SK-N-SH treated with all-trans-retinoic acid at 6 μM for 48 hours (cell line): Measurements from ENCODE around the gene KCNH1.

Experiments
- ATAC-seq: fragments of 200-7000 bp; cut with Tn5 transposase; 3 replicates; pipeline ENCODE4 v1.9.1; 2020; ENCODE audit warnings: mild to moderate bottlenecking, moderate library complexity
- ARNTL ChIP-seq: fragments of 450-650 bp; formaldehyde crosslinking; IDR thresholded peaks from 2 replicates; pipeline ENCODE4 v1.5.0; 2020; ENCODE audit warnings: low read depth, mild to moderate bottlenecking, moderate library complexity, borderline replicate concordance
- BACH2 ChIP-seq: fragments of 250-450 bp; sonication (Bioruptor Pico); IDR thresholded peaks from 2 replicates; pipeline ENCODE4 v1.9.0; 2021; ENCODE audit warnings: mild to moderate bottlenecking, borderline replicate concordance
- CREB5 ChIP-seq: fragments of 250-450 bp; sonication (Bioruptor Pico); IDR thresholded peaks from 2 replicates; pipeline ENCODE4 v1.5.1; 2020; ENCODE audit warnings: low read depth, mild to moderate bottlenecking, moderate library complexity
- CSDC2 ChIP-seq: fragments of 250-450 bp; sonication (Bioruptor Pico); IDR thresholded peaks from 2 replicates; pipeline ENCODE4 v1.5.0; 2020; ENCODE audit warnings: mild to moderate bottlenecking, moderate library complexity
- CSRNP3 ChIP-seq: fragments of 250-450 bp; sonication (Bioruptor Pico); IDR thresholded peaks from 2 replicates; pipeline ENCODE4 v1.5.1; 2021; ENCODE audit warnings: mild to moderate bottlenecking, moderate library complexity
- ESRRG ChIP-seq: fragments of 250-450 bp; sonication (Bioruptor Pico); IDR thresholded peaks from 2 replicates; pipeline ENCODE4 v1.6.1; 2021; ENCODE audit warnings: mild to moderate bottlenecking
- GLIS3 ChIP-seq: fragments of 250-450 bp; sonication (Bioruptor Pico); IDR thresholded peaks from 2 replicates; pipeline ENCODE4 v1.5.0; 2020; ENCODE audit warnings: mild to moderate bottlenecking, moderate library complexity
- ISL1 ChIP-seq: fragments of 250-450 bp; sonication (Bioruptor Pico); IDR thresholded peaks from 2 replicates; pipeline ENCODE4 v2.1.2; 2022; ENCODE audit warnings: mild to moderate bottlenecking, moderate library complexity
- OSR1 ChIP-seq: fragments of 250-450 bp; sonication (Bioruptor Pico); IDR thresholded peaks from 2 replicates; pipeline ENCODE4 v1.8.0; 2022; ENCODE audit warnings: moderate library complexity, mild to moderate bottlenecking, inconsistent platforms
- PATZ1 ChIP-seq: fragments of 250-450 bp; sonication (Bioruptor Pico); IDR thresholded peaks from 2 replicates; pipeline ENCODE4 v1.8.0; 2020; ENCODE audit warnings: mild to moderate bottlenecking, moderate library complexity, borderline replicate concordance
- POU6F1 ChIP-seq: fragments of 250-450 bp; sonication (Bioruptor Pico); IDR thresholded peaks from 2 replicates; pipeline ENCODE4 v1.8.0; 2021; ENCODE audit warnings: low read depth, mild to moderate bottlenecking, moderate library complexity, borderline replicate concordance
- PPARA ChIP-seq: fragments of 250-450 bp; sonication (Bioruptor Pico); IDR thresholded peaks from 2 replicates; pipeline ENCODE4 v1.5.0; 2020; ENCODE audit warnings: mild to moderate bottlenecking, borderline replicate concordance
- RARB ChIP-seq: fragments of 250-450 bp; sonication (Bioruptor Pico); IDR thresholded peaks from 2 replicates; pipeline ENCODE4 v1.8.0; 2021; ENCODE audit warnings: mild to moderate bottlenecking, moderate library complexity
- SNAI2 ChIP-seq: fragments of 250-450 bp; sonication (Bioruptor Pico); IDR thresholded peaks from 2 replicates; pipeline ENCODE4 v1.5.0; 2020; ENCODE audit warnings: mild to moderate bottlenecking, moderate library complexity
- TCF4 ChIP-seq: fragments of 250-450 bp; sonication (Bioruptor Pico); IDR thresholded peaks from 2 replicates; pipeline ENCODE4 v1.8.0; 2021; ENCODE audit warnings: mild to moderate bottlenecking, moderate library complexity, borderline replicate concordance
- TOX ChIP-seq: fragments of 250-450 bp; sonication (Bioruptor Pico); IDR thresholded peaks from 2 replicates; pipeline ENCODE4 v1.8.0; 2021; ENCODE audit warnings: mild to moderate bottlenecking, moderate library complexity, borderline replicate concordance
- TSHZ2 ChIP-seq: fragments of 250-450 bp; sonication (Bioruptor Pico); IDR thresholded peaks from 2 replicates; pipeline ENCODE4 v1.5.0; 2020; ENCODE audit warnings: mild to moderate bottlenecking, moderate library complexity
- ZC3H10 ChIP-seq: fragments of 250-450 bp; sonication (Bioruptor Pico); IDR thresholded peaks from 2 replicates; pipeline ENCODE4 v1.5.1; 2021; ENCODE audit warnings: mild to moderate bottlenecking, moderate library complexity
- ZFP3 ChIP-seq: fragments of 250-450 bp; sonication (Bioruptor Pico); IDR thresholded peaks from 2 replicates; pipeline ENCODE4 v1.5.0; 2020; ENCODE audit warnings: mild to moderate bottlenecking, moderate library complexity
- ZFP30 ChIP-seq: fragments of 450-650 bp; formaldehyde crosslinking; IDR thresholded peaks from 2 replicates; pipeline ENCODE4 v1.5.0; 2022; ENCODE audit warnings: mild to moderate bottlenecking, moderate library complexity
- ZNF565 ChIP-seq: fragments of 450-650 bp; formaldehyde crosslinking; conservative IDR thresholded peaks from 2 replicates; pipeline ENCODE4 v1.5.0; 2020; ENCODE audit warnings: low read depth, mild to moderate bottlenecking, moderate library complexity

The KCNH1 gene

GRCh38 chr1:210736713-210737112 is 397.2 kb downstream of the KCNH1 start:
- ATAC-seq: no peak
- TF ChIP-seq ZNF565 (CRISPR knock-in tag) (no peak), ESRRG (CRISPR knock-in tag) (no peak), PPARA (CRISPR knock-in tag) (no peak), GLIS3 (CRISPR knock-in tag) (no peak), ARNTL (CRISPR knock-in tag) (no peak), RARB (no peak)

- no peak for ATAC-seq
Measured at GRCh38 chr1:210731597-210731996, 402.4 kb downstream of the KCNH1 start.

GRCh38 chr1:210731193-210731592 is 402.8 kb downstream of the KCNH1 start:
- TF ChIP-seq ZC3H10: no peak
- ATAC-seq: no peak

More at GRCh38 chr1:210731597-210731996, 402.4 kb downstream of the KCNH1 start:
- TF ChIP-seq RARB: no peak
- no peak for TF ChIP-seq ZFP30 (CRISPR knock-in tag)
- TF ChIP-seq GLIS3 (CRISPR knock-in tag): no peak
- no peak for TF ChIP-seq TOX (CRISPR knock-in tag)
- TF ChIP-seq ISL1 (CRISPR knock-in tag): no peak
- no peak for TF ChIP-seq ZFP3 (CRISPR knock-in tag)
- no peak for TF ChIP-seq PATZ1 (CRISPR knock-in tag)

GRCh38 chr1:210730023-210730422 is 403.9 kb downstream of the KCNH1 start:
- no peak for TF ChIP-seq ARNTL (CRISPR knock-in tag)
- no peak for TF ChIP-seq CSRNP3
- TF ChIP-seq SNAI2: no peak
- TF ChIP-seq TCF4 (CRISPR knock-in tag): no peak
- no peak for ATAC-seq

- no peak for ATAC-seq
- TF ChIP-seq POU6F1: no peak
- no peak for TF ChIP-seq RARB
- no peak for TF ChIP-seq SNAI2
- TF ChIP-seq TCF4 (CRISPR knock-in tag): no peak
- no peak for TF ChIP-seq CSDC2 (CRISPR knock-in tag)
- no peak for TF ChIP-seq ESRRG (CRISPR knock-in tag)
- no peak for TF ChIP-seq ZNF565 (CRISPR knock-in tag)
- TF ChIP-seq ARNTL (CRISPR knock-in tag): no peak
- TF ChIP-seq OSR1: no peak
- TF ChIP-seq ISL1 (CRISPR knock-in tag): no peak
- TF ChIP-seq CREB5: no peak
- no peak for TF ChIP-seq ZFP3 (CRISPR knock-in tag)
Measured at GRCh38 chr1:210728437-210729149, 405.4 kb downstream of the KCNH1 start.

- ATAC-seq: no peak
- TF ChIP-seq TSHZ2 (CRISPR knock-in tag) (no peak), BACH2 (no peak), PPARA (CRISPR knock-in tag) (no peak), TCF4 (CRISPR knock-in tag) (no peak), CSRNP3 (no peak)
Measured at GRCh38 chr1:210727709-210728108, 406.2 kb downstream of the KCNH1 start.
